Measurements from ENCODE around the gene GJD4.

DNA sequence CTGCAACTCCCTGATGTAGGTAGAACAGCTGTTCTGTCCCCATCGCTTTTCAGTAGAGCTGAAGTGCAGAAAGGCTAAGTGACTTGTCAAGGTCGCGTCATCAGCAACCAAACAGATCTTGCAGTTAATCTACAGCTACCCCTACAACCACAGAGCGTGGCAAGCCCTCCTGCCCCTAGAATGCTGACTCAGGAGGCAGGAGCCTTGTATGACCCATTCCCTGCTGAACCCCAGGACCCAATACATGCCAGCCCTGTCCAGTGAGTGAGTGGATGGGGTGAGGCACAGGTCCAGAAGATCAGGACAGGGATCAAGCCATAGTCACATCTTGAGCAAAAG is 26.6 kb upstream of the GJD4 start:
- TF ChIP-seq GATA1 (IDR thresholded peaks at IDR 0.05; ENCODE audit: low read depth, low read length) (no peak), POLR2A (IDR thresholded peaks at IDR 0.05; ENCODE audit: low read length) (no peak)
